HPDE6-E6E7 (cell line): ENCODE results near the gene PLXNA3.
"Not testable (repeated sequence)": the region's sequence is repeated elsewhere in the genome, so short reads cannot be mapped to it uniquely, and the experiment has no call there.

ENCODE experiments used
- DNase-seq: peaks from one replicate; pipeline ENCODE4 v3.0.0; 2011; ENCODE audit warnings: missing footprints; ENCODE audit errors: extremely low spot score

PLXNA3 gene

DNA sequence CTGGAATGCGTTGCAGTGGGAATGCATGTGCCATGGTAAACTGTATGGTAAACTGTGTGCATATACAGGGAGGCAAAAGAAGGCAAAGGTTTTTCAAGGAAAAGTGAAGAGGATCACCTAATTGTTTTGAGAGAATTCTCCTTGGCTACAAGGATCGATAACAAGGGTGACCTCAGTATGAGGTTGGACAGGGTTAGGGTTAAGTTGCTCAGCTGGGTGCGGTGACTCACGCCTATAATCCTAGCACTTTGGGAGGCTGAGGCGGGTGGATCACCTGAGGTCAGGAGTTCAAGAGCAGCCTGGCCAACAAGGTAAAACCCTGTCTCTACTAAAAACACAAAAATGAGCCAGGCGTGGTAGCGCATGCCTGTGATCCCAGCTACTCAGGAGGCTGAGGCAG is 43.3 kb downstream of the PLXNA3 start:
- not testable (repeated sequence) for DNase-seq

DNA sequence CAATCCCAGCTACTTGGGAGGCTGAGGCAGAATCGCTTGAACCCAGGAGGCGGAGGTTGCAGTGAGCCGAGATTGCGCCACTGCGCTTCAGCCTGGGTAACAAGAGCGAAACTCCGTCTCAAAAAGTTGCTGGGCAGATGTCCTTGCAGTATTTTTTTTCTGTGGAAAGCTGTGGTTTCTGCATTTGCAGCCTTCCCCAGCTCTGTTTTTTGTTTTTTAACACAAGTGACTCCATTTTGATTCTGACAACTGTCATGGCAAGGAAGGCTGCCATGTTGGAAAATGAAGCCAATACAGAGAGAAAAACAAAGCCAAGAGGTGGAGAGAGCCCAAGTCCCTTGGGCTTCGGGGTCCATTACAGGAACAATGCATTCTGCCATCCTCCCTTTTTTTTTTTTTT is 44.0 kb downstream of the PLXNA3 start:
- DNase-seq = no peak

DNA sequence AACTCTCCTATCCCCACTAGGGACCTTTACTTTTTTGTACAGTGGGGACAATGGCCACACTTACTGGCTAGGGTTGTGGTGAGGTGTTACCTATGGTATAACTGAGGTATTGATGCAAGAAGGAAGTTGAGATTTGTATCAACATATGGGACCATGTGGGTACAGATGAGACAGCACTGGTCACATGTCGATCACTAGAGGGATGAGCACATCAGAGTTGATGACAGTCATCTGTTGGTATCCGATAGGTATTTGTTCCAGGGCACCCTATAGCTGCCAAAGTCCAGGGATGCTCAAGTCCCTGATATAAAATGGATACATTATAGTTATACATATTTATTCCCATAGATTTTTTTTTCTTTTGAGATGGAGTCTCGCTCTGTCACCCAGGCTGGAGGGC is 44.9 kb downstream of the PLXNA3 start:
- no peak for DNase-seq

DNA sequence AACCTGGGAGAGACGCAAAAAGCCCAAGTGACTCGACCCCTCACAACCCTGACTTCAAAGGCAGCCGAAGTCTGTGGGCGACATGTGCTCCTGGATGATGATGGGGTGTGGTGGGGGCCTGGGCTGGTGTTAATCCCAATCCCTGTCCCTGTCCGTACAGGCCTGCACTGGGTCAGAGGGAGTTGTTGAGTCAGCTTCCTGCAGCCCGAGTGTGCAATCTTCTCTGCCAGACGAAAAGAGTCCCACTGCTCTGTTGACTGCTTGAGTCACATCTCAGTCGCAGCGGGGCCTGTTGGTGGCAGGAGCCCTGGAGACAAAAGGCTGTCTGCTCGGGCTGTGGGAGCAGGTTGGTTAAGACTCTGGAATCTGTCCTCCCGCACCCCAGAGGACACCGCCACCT is 47.7 kb downstream of the PLXNA3 start:
- DNase-seq = peak; percentile 81

DNA sequence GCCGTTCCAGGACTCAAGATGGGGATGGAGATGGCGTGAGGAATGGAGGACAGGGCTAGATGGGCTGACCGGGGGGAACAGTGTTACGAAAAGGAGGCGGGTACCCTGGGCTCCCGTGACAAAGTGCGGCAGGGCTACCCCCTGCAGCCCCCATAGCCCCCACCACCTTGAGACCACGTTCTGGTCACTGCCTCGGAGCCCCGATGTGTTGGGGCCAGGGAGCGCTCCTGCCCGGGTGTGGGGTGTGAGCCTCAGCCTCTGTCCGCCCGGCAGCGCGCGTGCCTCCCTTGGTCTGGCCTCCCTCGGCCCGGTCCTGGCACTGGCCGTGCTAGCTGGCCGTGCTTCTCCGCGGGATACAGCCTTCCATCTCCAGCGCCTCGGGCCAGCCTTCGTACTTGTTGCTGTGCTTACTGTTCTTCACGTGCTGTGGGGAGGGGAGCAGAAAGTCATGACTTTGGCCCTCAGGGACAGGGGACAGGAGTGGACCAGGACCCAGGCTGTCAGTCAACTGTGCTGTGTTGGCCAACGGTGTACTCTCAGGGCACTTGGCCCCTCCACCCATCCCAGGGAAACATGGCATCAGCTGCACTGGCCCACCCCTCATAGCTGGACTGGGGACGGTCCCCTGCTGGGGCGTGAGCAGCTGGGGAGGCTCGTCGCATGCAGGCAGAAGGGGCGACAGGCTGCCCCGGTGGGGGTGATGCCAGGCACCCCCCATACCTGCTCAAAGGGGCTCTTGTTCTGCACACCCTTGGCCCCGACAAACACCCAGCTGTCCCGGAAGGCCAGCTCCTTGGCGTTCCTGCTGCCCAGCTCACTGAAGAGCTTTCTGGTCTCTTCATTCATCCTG is 48.6 kb downstream of the PLXNA3 start:
- no peak for DNase-seq

DNA sequence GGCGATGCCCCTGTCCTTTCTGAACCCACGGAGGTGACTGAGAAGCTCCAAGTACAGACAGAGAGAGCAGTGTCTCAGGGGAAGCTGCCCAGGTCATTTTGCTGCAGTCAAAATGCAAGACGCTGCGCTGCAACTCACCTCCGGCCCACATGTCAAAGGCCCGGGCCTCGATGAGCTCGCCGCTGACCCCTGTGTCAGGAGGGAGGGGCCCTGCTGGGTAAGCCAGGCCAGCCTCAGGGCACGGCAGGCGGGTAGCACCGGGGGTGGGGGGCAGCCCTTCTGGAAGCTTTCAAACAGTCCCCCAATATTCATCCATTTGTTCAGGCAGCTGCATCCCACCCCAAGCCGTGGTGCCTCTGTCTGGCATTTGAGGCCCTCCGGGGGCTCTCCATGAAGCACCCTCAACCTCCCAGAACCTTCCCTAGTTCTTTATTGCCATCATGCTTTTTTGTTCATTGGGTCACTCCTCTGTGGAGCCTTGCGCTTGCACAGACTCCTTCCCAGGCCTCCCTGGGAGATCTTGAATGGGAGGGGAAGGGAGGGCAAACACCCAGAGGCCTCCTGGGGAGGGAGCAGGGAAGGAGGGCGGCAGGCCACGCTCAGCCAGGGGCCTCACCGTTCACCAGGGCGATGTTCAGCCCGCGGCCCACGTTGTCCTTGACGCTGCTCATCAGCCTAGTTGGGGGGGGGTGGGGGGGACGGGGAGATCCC is 49.7 kb downstream of the PLXNA3 start:
- no peak for DNase-seq

DNA sequence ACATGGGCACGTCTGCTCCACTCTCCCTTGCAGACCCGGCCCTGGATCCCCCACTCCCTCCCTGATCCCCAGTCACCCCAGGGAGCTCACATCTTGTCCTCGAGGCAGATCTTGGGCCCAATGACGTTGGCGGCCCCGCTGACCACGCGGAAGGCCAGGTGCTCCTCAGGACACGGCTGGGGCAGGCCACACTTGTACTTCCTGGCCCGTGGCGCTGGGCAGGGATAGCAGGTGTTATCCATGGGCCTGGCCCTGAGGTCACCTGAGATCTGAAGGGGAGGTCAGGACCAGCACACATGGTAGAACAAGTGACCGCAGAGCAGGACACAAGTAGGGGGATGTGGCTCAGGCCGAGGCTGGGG is 50.3 kb downstream of the PLXNA3 start:
- DNase-seq = no peak

DNA sequence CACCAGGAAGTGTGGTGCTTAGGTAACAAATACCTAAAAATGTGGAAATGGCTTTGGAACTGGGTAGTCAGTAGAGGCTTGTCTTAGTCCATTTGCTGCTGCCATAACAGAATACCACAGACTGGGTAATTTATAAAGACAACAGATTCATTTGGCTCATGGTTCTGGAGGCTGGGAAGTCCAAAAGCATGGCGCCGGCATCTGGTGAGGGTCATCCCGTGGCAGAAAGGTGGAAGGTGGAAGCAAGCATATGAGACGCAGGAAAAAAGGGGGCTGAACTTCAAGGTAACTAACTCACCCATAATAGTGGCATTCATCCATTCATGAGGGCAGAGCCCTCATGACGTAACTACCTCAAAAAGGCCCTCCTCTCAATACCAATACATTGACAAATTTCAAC is 51.4 kb downstream of the PLXNA3 start:
- DNase-seq = no peak

DNA sequence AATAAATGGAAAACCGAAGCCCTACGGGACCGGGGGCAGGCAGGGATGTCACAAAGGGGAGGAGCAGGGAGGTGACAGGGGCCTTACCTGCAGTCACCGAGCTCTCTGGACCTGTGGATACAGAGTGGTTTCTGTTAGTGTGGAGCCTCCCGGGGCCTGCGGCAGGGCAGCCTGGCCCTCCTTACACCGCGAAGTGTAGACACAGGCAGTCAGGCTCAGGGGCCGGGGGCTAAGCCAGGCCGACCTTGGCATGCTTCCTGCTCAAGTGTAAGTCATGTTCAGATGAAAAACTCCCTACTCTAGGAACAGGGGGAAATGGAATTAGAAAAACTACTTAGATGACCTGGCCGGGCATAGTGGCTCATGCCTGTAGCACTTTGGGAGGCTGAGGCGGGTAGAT is 53.7 kb downstream of the PLXNA3 start:
- no peak for DNase-seq

DNA sequence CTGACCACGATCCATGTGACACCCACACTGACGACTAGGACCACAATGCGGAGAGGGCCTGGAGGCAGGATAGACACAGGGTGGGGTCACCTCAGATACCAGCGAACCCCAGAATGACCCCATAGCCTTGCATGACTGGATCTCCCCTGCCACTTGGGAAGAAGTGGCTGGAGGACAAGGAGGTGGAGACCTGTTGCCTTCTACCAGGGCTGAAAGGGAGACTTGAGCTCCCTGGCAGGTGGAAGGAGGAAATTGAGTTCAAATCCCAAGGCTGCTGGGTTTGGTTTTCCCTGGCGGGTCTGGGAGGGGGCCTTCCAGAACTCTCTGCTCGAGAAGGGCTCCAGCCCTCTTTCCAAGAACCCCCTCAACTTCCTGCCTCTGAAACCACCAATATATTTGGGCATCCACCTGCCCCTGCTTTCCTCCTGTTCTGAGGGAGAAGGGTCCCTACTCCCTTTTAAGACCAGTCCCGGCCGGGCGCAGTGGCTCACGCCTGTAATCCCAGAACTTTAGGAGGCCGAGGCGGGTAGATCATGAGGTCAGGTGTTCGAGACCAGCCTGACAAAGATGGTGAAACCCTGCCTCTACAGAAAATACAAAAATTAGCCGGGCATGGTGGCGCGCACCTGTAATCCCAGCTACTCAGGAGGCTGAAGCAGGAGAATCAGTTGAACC is 54.9 kb downstream of the PLXNA3 start:
- DNase-seq = no peak

DNA sequence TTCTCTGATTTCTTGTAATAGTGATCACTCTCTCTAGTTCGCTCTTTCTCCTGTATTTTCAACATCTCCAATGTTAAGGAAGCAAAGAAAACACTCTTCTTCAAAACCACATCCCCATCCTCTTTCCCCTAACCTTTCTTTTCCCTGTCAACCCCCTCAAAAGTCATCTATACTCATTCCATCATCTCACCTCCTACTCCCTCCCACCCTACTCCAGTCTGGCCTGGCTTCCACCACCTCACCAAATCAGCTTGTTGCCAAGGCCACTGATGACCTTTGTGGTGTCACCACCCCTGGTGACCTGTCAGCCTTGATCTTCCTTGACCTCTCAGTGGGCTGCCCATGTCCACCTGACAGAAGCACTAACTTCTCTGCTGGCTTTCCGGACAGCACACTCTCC is 55.6 kb downstream of the PLXNA3 start:
- DNase-seq = no peak

DNA sequence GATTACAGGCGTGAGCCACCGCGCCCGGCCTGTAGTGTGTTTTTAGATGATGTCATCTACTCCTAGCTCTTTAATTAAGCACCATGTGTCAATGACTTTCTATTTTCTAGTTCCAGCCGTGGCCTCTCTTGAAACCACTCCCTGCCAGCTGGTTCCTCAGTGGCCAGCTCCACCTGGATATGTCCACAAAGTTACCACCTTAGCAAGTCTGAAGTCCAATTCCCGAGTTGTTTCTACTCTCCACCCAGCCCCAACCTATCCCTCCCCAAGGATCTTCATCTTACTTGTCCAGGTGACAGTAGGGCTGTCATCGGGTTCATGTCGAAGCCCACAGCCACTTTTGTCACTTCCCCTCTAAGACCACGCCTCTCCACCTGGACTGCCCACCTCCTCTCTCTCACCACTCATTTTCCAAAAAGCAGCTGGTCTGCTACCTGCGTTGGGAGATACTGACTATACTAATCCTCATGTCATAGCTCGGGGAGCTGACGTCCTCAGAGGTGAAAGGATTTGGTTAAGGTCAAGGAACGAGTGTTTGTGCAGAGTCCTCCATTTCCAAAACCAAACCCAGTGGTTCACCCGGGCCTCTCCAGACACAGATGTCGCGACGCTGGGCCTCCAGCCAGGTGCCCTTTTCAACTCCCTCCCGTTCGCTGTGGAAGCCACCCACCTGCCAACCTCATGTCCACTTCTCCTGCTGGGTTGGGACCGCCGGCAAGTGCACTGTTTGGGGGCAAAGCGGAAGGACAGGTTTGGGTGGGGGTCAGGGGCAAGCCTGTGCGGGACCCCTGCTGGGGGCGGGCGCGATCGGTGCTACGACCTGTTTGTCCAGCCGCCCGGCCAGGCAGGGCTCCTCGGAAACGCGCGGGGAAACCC is 57.2 kb downstream of the PLXNA3 start:
- DNase-seq = no peak

DNA sequence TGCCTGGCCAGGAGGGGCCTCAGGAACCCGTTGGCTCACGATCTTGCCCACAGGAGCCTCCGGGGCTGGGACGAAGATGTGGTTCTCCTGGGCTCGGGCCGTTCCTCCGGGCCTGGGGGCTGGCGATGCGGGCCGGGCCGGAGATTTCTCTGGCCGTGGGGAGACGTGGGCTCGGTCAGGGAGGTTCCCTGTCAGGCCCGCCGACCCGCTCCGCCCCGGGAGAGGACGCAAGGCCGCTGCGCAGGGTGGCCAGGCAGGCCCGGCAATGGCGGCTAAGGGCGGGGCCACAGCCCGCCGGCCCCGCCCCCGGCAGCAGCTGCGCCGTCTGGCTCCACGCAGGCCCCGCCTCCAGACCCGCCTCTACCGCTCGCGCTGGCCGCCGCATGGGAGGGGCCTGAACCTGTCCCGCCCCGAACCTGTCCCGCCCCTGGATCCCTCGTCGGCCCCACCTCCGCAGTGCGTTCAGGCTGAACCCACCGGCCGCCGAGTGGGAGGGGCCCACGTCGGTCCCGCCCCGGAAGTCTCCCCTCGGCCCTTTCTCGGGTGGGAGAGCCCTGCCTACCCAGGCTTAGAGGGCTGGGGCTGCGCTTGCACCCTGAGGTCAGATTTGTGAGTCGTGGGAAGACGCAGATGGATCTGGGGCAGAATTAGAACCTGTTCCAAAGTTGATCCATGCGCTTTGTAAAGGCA is 58.0 kb downstream of the PLXNA3 start, which contains the start of gene FAM3A:
Gene FAM3A (minus strand): TSS at position 267 of the 690 bp plus-strand sequence. CDS start 460 bp downstream, outside the sequence.
- peak; percentile 73 for DNase-seq

DNA sequence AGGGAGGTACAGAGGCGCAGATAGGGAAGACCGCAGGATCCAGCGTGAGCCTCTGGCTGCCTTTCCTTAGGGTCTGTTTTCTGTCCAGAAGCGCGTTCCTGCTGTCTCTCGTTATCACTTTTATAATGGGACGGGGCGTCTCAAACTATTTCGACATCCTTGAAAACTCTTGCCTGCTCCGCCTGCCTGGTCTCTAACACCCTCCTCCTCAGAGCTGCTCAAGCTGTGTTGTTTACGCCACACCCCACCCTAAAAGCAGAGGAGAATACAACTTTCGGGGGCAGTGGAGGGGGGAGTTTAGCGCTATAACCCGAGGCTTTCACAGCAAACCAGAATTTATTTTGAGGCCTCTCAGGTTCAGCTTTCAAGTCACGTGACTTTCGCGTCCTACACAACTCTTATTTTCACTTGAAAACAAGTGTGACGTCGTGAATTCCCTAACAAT is 58.6 kb downstream of the PLXNA3 start:
- DNase-seq = no peak

DNA sequence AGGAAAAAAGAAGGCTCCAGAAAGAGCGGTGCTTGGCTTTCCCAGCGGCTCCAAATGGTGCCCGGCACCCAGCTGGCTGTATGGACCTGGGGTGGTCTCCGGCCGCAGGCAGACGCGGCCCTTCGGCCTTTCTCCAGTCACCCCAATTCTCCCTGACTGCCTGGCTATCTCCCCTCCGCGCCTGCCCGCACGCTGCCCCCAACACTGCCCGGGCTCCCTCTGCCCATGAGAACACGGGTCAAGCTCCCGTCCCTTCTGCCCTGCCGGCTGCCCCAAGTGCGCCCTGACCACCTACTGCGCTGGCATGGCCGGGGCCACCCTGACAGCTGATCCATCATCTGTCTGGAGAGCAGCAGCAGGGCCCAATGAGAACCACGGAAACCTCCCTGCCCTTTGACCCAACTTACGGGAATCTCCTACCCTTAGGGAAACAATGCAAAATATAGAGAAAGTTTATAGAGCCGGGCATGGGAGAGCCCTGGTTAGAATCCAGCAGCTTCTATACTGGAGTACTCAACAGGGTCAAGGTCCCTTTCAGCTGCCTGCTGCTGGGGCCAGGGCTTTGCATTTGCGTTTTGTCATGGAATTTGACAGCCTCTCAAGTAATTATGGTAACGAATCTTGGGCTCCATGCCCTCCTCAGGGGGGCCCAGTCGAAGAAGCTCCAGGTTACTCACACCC is 59.2 kb downstream of the PLXNA3 start:
- DNase-seq = no peak

DNA sequence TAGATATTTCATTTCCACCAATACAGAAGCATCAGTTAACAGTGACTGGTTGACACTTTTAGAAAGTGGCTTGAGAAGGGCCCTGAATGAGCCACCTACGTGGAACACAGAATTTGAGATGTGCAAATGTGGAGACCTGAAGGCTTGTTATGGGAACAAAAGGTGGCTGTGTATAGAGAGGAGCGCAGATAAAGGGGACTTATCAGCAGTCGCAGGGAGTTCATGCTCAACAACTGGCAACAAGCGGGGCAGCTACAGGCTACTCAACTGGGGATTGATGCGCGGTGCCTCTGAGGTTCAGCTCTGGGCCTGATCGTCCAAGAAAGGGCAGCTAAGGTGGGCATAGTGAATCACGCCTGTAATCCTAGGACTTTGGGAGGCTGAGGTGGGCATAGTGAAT is 61.3 kb downstream of the PLXNA3 start:
- no peak for DNase-seq

DNA sequence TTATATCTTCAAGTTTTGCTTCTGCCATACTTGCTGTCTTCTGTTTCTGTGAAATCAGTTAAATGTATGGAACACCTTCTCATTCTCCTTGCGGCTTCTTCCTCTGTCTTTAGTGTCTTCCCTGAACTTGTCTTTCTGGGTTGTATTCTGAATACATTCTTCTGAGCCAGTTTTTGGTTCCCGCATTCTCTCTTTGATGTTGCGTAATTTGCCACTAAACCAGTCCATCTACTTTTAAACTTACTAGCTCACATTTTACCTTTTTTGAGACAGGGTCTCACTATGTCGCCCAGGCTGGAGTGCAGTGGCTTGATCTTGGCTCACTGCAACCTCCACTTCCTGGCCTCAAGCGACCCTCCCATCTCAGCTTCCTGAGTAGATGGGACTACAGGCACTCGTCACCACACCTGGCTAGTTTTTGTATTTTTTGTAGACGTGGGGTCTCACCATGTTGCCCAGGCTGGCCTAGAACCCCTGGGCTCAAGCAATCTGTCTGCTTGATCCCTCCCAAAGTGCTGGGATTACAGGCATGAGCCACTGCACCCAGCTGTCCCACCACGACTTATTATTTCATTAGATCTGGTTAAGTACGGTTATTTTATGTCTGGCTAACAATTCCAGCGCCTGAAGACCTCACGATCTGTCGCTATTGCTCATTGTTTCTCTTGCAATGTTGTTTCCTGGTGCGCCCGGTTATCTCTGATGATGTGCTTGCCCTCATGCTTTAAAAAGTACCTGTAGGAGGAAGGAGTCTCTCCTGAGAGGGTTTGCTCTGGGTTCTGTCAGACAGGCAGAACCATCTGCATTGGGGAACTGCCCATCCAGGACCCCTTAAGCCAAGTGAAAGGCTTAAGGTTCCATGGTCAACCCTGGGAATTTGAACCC is 67.8 kb downstream of the PLXNA3 start:
- no peak for DNase-seq

DNA sequence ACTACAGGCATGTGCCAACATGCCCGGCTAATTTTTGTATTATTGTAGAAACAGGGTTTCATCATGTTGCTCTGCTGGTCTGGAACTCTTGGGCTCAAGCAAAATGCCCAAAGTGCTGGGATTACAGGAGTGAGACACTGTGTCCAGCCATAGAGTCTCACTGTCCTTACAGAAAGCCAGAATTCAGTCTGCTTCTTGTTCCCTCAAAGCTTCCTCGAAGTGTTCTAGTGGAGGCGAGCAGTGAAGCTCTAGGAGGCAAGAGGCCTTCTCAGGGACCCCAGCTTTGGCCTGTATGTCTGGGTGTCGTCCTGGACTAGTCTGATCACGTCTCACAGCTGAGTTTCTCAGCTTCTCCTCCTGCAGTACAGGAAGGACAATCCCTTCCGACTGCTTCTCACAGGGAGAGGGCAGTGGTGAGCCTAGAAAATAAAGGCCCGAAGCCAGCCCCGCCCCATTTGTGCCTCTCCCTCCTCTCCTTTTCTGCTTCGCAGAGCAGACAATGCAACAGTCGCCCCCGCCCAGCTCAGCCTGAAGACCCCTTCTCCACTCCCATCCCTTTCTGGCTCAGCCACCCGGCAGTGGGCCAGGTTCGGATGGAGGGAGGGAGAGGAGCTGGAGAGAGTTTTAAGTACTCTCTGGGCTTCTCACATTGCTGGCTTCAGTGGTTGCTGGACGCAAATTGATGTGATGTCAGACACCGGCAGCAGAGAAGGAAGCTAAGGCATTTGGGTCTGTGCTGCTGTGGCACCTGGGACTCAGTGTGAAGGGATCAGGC is 69.0 kb downstream of the PLXNA3 start:
- peak; percentile 88 for DNase-seq
